GM12874 (cell line): ENCODE results near the gene ZNF106.

Source experiments
- TF ChIP-seq, protein P1 (sequence below): IDR thresholded peaks from 2 replicates; pipeline ENCODE4 v1.5.1; 2011; ENCODE audit warnings: low read depth, mild to moderate bottlenecking, control low read depth, low read length, moderate library complexity; ENCODE audit not compliant: insufficient read depth

The ZNF106 gene

DNA sequence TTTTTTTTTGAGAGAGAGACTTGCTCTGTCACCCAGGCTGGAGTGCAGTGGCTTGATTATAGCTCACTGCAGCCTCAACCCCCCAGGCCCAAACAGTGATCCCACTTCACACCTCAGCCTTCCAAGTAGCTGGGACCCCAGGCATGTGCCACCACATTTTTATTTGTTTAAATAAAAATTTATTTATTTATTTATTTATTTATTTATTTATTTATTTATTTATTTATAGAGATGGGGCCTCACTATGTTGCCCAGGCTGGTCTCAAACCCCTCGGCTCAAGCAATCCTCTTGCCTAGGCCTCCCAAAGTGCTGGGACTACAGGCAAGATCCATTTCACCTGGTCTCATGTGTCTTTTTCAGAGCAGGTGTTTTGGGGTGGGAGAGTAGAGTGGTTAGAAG, 116.1 kb downstream of the ZNF106 start:
- TF ChIP-seq, protein P1, sequence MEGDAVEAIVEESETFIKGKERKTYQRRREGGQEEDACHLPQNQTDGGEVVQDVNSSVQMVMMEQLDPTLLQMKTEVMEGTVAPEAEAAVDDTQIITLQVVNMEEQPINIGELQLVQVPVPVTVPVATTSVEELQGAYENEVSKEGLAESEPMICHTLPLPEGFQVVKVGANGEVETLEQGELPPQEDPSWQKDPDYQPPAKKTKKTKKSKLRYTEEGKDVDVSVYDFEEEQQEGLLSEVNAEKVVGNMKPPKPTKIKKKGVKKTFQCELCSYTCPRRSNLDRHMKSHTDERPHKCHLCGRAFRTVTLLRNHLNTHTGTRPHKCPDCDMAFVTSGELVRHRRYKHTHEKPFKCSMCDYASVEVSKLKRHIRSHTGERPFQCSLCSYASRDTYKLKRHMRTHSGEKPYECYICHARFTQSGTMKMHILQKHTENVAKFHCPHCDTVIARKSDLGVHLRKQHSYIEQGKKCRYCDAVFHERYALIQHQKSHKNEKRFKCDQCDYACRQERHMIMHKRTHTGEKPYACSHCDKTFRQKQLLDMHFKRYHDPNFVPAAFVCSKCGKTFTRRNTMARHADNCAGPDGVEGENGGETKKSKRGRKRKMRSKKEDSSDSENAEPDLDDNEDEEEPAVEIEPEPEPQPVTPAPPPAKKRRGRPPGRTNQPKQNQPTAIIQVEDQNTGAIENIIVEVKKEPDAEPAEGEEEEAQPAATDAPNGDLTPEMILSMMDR = no peak

GRCh38 chr15:42373936-42374335, 117.0 kb downstream of the ZNF106 start:
- TF ChIP-seq, protein P1 = no peak

GRCh38 chr15:42373274-42373673, 117.7 kb downstream of the ZNF106 start:
- TF ChIP-seq, protein P1 = no peak

DNA sequence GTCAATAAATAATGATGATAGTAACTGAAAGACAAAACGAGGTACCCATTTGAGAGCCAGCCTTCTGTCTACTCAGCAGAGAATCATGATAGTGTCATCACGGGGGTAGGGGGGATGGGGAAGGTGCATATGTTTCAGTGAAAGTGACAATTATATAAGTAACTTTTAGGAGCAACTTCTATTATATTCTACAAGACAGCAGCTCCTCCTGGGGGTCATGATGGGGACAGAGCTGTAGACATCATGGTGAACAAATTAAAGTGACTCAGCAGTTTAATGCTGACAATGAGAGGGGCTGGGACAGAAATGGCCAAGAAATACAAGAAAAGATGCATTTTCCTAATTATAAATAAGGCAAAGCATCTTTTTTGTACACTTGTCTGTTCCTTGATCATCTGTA, 119.8 kb downstream of the ZNF106 start:
- TF ChIP-seq, protein P1 = no peak

DNA sequence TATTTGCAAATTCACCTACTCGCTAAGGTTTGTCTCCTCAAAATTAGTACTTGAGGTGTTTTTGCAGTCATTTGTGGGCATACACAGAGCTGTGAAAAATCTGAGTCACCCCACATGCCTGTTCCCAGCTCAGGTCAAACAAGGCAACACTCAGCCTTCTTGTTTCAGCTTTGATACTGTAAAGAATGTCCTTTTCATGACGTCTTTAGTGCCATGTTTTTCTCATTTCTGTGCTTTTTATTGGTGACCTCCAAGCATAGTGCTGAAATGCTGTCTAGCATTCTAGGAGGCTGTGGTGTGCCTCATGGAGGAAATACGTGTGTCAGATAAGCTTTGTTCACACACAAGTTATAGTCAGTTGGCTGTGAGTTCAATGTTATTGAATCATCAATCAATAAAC, 122.8 kb downstream of the ZNF106 start:
- TF ChIP-seq, protein P1 = no peak

- TF ChIP-seq, protein P1 = no peak
Measured at GRCh38 chr15:42367041-42367440, 123.9 kb downstream of the ZNF106 start.

DNA sequence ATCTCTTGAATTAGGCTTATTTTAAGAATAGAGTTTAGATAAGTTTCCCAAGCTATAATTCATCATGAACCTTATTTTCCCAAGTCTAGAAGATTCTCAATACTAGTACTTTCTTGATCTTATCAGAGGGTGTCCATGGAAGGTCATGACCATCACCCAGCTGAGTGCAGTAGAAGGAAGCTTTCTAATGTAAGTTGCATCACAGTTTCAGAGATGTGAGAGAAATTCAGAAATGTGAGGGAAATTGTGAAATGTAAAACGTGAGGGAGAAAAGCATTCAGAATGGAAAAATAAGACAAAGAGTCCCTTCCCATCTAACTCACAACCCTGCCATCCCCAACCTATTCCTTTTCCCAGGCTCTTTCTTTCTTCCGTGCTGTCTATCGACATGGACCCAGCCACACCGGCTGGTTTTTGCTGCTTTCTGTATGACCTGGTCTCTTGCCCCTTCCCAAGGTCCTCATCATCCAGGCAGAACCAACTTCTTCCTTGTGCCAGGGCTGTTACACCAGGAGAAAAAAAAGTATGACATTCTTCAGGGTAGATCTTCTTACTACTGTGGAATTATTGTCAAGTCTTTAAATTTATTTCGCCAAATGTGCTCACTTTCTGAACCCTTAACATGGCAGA, 124.9 kb downstream of the ZNF106 start:
- TF ChIP-seq, protein P1 = no peak
